ENCODE measurements around the gene CSNK1A1L. TPM values are rescaled to one million over a fixed set of nuclear protein-coding genes. Genes with fewer than 3 reads are reported as not detected.

The CSNK1A1L gene
- total RNA-seq, 2 donors from 2014 or later = not detected

DNA sequence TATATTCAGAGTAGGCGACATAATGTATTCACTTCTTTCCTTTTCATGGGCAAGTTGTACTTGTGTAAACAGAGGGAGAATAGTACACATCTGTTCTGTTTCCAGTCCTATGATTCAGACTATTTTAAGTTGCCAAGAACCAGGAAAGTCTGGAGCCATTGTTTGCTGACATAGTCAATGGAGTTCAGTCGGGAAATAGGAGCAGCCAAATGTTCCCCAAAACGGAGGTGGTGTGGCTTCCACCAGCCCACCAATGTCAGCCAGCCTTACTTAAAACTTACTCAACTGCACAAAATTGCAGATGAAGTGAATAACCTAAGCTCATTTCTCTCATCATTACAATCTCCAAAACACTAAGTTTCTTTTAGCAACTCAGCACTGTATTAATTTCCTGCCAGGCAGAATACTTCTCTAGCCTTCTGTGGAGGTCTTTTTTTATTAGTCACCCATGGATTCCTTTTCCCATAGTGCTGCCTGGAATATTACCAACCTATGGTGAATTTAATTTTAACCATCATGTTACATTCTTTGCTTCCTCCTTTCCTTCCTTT lies 22.3 kb upstream of the CSNK1A1L start:
- intact Hi-C loops (cut with DNase I) = no loop called here
- Histone ChIP-seq H3K4me1 (no peaks in the 10 kb centered on the region), H3K27ac (no peak overlapping the region), H3K27me3 (no peaks in the 10 kb centered on the region), H3K9me3 (no peaks in the 10 kb centered on the region), H3K36me3 (no peaks in the 10 kb centered on the region), H3K9ac (ENCODE audit: low read depth in 2 of 2, low read length in 2 of 2) (no peak overlapping the region), H3K4me3 (no peak overlapping the region)
- TF ChIP-seq, protein P1, sequence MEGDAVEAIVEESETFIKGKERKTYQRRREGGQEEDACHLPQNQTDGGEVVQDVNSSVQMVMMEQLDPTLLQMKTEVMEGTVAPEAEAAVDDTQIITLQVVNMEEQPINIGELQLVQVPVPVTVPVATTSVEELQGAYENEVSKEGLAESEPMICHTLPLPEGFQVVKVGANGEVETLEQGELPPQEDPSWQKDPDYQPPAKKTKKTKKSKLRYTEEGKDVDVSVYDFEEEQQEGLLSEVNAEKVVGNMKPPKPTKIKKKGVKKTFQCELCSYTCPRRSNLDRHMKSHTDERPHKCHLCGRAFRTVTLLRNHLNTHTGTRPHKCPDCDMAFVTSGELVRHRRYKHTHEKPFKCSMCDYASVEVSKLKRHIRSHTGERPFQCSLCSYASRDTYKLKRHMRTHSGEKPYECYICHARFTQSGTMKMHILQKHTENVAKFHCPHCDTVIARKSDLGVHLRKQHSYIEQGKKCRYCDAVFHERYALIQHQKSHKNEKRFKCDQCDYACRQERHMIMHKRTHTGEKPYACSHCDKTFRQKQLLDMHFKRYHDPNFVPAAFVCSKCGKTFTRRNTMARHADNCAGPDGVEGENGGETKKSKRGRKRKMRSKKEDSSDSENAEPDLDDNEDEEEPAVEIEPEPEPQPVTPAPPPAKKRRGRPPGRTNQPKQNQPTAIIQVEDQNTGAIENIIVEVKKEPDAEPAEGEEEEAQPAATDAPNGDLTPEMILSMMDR (IDR thresholded peaks at IDR 0.05) = no peak
- DNase-seq = no peak

DNA sequence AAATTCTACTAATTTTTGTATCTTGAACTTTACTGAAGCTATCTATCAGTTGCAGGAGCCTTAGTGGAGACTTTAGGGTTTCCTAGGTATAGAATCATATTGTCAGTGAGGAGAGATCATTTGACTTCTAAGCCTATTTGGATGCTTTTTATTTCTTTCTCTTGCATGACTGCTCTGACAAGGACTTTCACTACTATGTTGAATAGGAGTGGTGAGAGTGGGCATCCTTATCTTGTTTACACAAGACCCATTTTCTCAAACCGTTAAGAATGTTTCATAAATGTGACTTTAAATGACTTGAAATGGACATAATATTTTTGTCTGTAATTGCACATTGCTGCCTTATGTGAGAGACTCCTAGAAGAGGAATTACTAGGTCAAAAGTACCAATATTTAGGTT lies 17.9 kb upstream of the CSNK1A1L start:
- H3K4me3 ChIP-seq = no peak overlapping the region
- intact Hi-C loops (cut with DNase I) = no loop called here
- no peaks in the 10 kb centered on the region for H3K27me3 ChIP-seq
- TF ChIP-seq, protein P1 (IDR thresholded peaks at IDR 0.05) = no peak
- no peaks in the 10 kb centered on the region for H3K4me1 ChIP-seq
- H3K9ac ChIP-seq (ENCODE audit: low read depth in 2 of 2, low read length in 2 of 2) = no peak overlapping the region
- no peaks in the 10 kb centered on the region for H3K36me3 ChIP-seq
- H3K9me3 ChIP-seq = no peaks in the 10 kb centered on the region
- H3K27ac ChIP-seq = no peak overlapping the region
- no peak for DNase-seq

DNA sequence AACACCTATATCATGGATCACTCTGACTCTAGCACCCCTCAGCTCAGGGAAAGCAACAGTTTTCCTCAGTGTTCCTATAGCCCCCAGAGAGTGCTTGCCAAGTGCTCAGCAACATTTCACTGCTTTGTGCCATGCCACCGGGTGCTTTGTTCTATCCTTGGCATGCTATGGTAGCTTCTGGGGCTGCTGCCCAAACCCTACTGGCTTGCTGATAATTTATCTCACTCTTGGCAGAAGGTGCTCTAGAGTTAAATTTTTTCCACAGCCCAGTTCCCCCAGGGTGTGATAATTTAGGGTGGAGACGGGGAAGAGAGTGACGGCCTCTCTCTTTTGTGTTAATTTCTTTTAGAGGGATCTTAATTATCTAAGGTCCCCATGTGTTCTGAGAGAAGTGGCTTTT lies 12.6 kb upstream of the CSNK1A1L start:
- intact Hi-C loops (cut with DNase I) = no loop called here
- no peaks in the 10 kb centered on the region for H3K36me3 ChIP-seq
- H3K4me3 ChIP-seq = no peak overlapping the region
- no peak overlapping the region for H3K27ac ChIP-seq
- no peak overlapping the region for H3K9ac ChIP-seq (ENCODE audit: low read depth in 2 of 2, low read length in 2 of 2)
- TF ChIP-seq, protein P1 (IDR thresholded peaks at IDR 0.05) = no peak
- H3K27me3 ChIP-seq = no peaks in the 10 kb centered on the region
- no peak for DNase-seq
- no peaks in the 10 kb centered on the region for H3K9me3 ChIP-seq
- H3K4me1 ChIP-seq = no peaks in the 10 kb centered on the region

DNA sequence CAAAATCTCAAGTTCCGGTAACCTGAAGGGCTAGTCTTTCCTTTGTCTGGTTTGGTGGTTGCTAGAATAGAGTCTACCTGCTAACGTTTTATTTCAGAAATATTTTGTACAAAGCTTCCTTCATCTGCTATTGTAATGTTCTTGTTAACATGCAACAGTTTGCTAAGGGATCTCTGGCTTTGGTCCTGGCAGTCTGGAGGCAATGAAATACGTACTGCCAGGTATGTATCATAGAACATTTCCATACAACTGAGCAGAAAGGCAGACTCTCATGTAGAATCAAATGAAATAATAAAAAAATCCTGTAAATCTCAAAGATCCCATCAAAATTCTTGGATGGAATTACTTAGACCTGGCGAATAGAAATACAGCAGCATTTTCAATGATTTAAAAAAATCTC lies 8.8 kb upstream of the CSNK1A1L start:
- intact Hi-C loops (cut with DNase I) = no loop called here
- TF ChIP-seq, protein P1 (IDR thresholded peaks at IDR 0.05) = no peak
- H3K9me3 ChIP-seq = no peaks in the 10 kb centered on the region
- H3K27ac ChIP-seq = no peak overlapping the region
- no peak for DNase-seq
- no peaks in the 10 kb centered on the region for H3K4me1 ChIP-seq
- no peaks in the 10 kb centered on the region for H3K36me3 ChIP-seq
- H3K9ac ChIP-seq (ENCODE audit: low read depth in 2 of 2, low read length in 2 of 2) = no peak overlapping the region
- no peaks in the 10 kb centered on the region for H3K27me3 ChIP-seq
- H3K4me3 ChIP-seq = no peak overlapping the region

DNA sequence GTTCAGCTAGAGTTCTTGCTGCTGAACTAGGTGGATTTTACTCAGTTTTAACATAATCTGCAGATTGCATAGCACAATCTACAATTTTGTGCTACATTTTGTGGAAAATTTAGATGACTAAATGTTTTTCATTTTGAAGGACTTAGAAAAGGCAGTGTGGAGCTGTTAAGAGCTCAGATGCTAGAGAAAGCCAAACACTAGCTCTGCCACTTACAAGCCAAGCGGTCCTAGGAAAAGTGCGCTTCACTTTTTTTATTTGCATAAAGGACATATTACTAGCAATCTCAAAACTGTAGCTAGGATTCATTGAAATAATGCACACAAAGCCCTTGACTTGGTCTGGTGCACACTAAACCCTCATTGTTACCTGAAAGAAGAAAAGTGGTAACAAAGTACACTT lies 8.1 kb upstream of the CSNK1A1L start:
- Histone ChIP-seq H3K9me3 (no peaks in the 10 kb centered on the region), H3K4me3 (no peak overlapping the region)

More for the DNA sequence above, 8.1 kb upstream of the CSNK1A1L start:
- no peak for DNase-seq
- H3K36me3 ChIP-seq = no peaks in the 10 kb centered on the region
- TF ChIP-seq, protein P1 (IDR thresholded peaks at IDR 0.05) = no peak
- no peak overlapping the region for H3K9ac ChIP-seq (ENCODE audit: low read depth in 2 of 2, low read length in 2 of 2)
- intact Hi-C loops (cut with DNase I) = no loop called here
- H3K27me3 ChIP-seq = no peaks in the 10 kb centered on the region
- H3K27ac ChIP-seq = no peak overlapping the region
- H3K4me1 ChIP-seq = no peaks in the 10 kb centered on the region
